Right lobe of liver (tissue), 4 donors: ENCODE data around the gene PPFIBP2.

ENCODE experiments used
- POLR2A ChIP-seq: fragments of 450-650 bp; IDR thresholded peaks from one replicate; pipeline ENCODE4 v1.6.1; 2017; ENCODE audit warnings: antibody characterized with exemption, mild to moderate bottlenecking
- TF ChIP-seq, protein P1 (sequence below), 4 donors: fragments of 200-600 bp in 3 of 4; fragments of 450-650 bp in 1 of 4; IDR thresholded peaks; one replicate each; pipeline versions ENCODE4 v1.5.1 to v1.8.0; 2016 to 2022; ENCODE audit warnings: antibody characterized with exemption in 4 of 4, mild to moderate bottlenecking in 2 of 4
- donor health status: DM: no; HTN: no; CAD: no.
- donor health status: DM: no; HTN: no; CAD: no.
- donor health status: DM: no; HTN: yes; CAD: no.

DNA sequence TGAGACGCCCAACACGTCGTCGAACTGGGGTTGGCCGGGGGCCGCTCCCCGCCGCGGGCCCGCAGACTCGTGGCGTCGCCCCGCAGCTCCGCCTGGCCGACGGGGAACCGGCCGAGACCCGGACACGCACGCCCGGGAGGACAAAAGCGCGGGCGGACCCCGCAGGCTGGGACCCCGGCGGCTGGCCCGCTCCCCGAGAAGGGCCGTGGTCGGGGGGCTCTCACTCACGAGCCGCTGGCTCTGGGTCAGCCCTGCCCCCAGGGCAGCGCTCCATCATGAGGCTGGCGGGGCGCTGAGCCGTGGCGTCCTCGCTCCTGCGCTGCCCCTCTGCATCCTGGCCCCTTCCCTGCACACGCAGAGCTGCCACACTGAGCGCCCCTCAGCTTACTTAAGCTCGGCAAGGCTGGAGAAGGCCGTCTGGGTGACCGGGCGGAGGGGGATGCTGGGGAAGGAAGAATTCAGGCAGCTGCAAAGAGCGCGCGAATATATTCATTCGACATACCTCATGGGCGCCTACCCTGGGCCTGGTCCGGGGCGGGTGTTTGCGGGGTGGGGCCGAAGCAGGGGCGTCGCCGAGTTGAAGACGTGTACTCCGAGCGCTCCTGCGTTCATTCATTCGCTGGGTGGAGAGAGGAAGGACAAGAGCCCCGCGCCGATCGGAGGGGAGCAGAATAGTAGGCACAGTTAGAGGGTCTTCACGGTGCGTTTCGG lies 160.1 kb downstream of the PPFIBP2 start:
- TF ChIP-seq, protein P1, sequence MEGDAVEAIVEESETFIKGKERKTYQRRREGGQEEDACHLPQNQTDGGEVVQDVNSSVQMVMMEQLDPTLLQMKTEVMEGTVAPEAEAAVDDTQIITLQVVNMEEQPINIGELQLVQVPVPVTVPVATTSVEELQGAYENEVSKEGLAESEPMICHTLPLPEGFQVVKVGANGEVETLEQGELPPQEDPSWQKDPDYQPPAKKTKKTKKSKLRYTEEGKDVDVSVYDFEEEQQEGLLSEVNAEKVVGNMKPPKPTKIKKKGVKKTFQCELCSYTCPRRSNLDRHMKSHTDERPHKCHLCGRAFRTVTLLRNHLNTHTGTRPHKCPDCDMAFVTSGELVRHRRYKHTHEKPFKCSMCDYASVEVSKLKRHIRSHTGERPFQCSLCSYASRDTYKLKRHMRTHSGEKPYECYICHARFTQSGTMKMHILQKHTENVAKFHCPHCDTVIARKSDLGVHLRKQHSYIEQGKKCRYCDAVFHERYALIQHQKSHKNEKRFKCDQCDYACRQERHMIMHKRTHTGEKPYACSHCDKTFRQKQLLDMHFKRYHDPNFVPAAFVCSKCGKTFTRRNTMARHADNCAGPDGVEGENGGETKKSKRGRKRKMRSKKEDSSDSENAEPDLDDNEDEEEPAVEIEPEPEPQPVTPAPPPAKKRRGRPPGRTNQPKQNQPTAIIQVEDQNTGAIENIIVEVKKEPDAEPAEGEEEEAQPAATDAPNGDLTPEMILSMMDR (IDR thresholded peaks at IDR 0.05) = no peak
- no peak for TF ChIP-seq POLR2A
